Nucleus accumbens (tissue), 56 donors: ENCODE results near the gene IPPK.

Experiments
- DNase-seq, 56 donors: peaks; one replicate each; lab custom pipeline; 2025; lab: John Stamatoyannopoulos, UW

The IPPK gene

DNA sequence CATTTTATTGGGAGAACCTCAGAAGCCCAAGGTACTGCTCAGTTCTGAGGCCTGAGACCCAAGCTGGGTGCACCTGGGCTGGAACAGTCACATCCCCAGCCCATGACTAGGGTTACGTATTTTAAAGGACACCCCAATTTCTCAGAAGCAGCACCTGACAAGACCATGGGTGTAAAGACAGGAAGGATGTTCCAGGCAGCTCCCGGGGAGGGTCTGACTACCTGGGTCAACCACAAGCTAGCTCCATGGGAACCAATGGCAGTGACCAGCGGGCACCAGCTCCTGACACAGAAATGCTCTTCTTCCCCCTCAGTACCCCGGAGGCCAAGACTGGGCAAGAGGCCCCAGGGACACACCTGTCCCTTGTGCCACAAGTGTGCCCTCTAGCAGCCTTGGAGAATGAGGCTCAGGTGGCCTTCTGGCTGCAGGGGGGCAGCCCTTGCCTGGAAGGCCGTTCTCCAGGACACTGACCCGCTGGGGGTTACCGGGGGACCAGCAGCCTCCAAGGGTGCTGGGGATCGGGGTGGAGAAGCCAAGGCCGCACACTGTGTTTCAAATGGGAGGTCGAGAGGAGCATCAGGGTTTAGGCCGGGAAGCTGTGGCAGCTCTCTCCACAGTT lies 52.6 kb downstream of the IPPK start:
- no peak for DNase-seq

DNA sequence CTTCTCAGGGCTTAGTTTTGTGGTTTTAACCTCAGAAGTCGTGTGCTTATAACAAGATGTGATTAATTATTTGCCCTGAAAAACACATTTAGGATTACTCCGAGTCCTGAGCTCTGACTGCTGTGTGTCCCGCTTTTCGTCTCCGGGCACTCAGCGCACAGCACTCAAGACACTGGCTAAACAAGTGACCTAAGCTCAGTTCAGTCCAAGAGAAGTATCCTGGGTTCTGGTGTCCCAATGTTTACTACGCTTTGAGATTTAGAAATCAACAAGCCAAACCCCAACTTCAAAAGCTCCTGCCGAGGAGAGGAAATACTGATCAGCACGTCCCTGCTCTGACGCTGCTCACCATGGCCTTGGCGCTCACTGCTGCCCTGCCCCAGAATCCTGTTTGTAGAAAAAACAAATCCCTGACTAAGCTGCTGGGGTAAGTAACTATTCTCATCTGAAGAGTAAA lies 53.2 kb downstream of the IPPK start:
- no peak for DNase-seq

DNA sequence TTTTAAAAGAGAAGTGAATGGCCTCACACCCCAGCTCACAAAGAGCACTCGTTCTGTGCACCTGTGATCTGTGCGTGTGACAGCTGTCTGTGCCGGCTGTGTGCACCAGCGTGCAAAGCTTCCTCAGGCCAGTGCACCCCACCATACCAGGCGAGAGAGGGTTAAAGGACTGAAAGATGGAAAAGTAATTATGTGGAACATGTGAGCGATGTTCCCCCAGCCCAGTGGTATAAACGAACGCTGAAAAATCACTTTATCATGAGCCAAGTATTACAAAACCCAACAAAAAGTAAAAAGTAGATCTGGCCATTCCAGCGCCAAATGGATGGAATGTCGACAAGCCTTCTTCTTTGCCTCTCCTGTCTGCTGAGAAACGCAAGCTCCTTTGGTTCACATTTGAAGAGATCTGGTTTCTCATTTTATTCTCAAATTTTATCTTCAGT lies 53.7 kb downstream of the IPPK start:
- DNase-seq: no peak

DNA sequence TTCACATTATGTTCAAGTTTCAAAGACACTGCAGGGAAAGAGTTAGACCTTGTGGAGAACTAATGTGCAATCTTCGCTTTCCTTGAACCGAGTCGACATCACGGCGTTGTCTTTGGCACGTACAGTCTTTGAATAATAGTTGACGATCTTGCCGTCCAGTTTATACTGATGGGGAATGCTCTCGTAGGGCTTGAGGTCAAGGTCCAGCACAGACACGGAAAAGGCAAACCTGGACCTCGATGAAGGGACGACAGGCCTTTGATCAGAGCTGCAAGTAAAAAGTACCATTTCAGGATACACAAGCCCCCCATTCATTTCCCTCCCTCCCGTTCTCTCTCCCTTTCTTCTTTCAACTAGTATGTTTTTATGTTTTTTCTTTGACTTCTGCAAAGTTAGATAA lies 54.1 kb downstream of the IPPK start:
- no peak for DNase-seq

DNA sequence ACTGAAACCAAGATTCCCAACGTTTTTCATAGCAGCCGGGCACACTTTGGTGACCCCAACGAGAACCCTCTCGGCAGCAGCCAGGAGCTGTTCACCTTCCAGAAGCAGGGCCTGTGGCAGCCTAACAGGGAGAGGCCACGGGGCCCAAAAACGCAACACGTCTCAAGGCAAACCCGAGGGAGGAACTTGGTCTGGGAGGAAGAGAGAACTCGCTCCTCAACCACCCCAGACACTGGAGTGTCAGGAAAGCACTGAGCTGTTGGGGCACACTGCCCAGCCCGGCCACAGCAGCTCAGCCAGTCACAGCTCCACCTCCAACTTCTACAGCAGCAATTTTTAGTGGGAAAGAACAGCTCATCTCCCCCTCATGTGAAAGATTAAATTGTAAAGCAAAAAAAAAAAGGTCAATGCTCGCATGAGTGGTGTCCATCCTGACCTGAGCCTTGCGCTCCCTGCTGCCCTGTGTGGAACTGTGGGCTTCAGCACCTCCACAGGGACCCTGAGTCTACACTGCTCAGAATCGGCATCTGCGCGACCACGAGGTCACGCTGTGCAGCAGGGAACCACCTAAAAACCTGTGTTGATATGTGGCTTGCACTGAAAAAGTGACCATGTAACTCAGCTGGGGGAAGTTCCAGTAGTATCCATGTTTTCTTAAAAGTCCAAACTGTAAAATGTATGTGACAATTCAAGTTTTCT lies 55.0 kb downstream of the IPPK start:
- DNase-seq: peak in 3 of 56 donors; percentile 6 to 38 (median 14)

DNA sequence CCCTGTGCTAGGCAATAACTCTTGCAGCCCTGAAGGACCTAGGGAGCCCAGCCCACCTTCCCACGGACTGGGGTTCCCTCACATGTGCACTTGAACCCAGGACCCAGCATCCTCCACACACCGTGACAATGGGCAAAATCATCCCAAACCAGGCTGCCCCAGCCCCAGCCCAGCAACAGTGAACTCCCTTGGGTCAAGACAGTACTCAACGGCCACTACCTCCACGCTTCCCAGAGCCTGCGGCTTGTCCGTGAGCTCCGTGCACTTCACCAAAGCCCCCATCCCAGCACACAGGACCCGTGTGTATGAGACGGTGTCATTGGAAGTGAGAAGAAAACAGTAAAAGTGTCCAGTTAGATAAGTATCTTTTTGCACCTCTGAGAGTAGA lies 55.8 kb downstream of the IPPK start:
- DNase-seq: no peak

DNA sequence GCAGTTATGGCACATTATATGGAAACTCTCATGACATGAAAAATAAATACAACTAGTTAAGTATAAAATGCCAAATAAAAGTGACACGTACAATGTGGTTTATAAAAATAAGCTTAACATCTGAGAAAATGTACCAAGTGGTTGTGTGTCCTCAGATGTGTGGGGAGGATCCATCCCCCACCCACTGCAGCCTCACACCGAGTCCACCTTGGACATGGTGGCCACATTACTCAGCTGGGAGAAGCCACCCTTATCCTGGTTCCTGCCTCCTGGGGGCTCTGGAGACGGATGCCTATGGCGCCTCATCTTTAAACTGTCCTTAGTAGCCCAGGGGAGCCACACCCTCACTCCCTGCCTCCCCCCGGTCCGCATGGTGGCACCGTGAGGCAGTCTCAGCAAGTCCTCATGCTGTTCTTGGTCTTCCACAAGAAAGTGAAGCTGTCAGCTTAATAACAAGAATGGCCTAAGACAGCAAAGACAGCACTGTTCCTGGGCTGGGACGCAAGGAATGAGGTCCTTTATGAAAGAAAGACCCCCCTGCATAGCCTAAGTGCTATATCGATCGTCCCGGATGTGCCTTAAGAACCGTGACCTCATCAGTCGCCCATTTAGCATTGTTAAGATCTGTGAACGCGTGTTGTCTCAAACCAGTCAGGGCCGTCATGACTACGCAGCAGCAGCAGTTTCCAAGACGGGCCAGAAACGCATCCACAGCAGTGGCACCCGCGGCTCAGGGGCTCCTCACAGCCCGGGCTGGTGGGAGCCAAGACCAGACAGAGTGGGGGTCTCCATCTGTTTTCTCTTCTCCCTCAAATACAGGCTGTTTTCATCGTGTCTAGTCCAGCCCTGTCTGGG lies 56.4 kb downstream of the IPPK start:
- no peak for DNase-seq

DNA sequence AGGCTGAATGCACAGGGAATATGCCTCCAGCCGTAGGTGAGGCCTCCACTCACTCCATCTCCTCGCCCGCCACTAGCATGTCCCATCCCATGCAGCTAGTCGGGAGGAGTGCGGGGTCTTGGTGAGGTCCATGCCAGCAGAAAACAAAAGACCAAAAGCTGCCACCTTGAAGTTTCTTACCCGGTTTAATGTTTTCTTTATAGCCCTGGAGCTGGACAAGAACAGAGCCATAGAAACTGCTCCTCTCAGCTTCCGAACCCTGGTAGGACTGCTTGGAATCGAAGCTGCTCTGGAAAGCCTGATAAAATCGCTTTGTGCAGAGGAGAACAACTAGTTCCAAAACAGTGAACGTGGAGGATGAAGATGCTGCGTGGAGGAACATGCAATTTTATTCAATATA lies 57.1 kb downstream of the IPPK start:
- DNase-seq: no peak

DNA sequence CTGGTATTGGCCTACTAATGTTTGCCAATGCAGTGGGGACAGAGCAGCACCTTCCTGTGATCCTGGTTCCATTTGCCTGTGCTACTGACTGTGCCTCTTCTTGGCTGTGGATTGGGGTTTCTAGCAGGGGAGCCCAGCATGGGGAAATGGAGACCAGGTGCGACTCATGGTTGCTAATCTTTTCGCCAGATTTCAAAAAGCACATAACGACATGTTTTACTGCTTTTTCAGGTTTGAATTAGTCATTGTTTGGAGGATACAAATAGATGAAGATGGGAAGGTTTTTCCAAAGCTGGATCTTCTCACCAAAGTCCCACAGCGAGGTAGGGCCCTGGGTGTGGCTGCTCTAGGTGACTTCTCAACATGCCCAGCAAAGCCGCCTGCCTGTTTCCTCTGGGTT lies 57.6 kb downstream of the IPPK start:
- DNase-seq: no peak

DNA sequence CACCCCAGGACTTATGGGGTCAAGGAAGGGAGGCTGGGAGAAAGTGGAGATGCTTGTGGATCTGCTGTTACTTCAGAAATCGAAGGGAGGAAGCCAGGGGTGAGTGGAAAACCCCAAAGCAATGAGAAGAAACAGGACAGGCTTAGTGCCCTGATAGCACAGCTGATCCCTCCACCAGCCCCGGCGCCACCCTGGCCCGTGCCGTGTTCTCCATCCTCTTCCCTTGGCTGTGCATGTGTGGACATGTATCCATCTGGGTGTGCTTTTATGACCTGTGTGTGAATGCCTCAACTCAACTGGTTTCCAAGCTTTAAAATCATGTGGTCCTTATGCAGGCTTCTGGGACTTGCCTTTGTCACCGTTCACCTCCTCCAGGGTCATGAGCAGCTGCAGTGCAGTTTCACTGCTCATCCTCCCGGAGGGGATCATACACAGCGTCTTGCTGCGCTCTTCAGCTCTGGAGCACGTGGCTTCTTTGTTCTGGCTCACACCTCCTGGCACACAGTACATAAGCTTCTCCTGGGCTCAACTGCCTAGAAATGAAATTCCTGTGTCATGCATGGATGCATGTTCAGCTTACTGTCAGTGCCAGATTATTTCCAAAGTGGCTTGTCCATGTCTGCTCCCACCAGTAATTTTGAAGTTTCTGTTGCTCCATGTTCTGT lies 58.2 kb downstream of the IPPK start:
- DNase-seq: no peak

DNA sequence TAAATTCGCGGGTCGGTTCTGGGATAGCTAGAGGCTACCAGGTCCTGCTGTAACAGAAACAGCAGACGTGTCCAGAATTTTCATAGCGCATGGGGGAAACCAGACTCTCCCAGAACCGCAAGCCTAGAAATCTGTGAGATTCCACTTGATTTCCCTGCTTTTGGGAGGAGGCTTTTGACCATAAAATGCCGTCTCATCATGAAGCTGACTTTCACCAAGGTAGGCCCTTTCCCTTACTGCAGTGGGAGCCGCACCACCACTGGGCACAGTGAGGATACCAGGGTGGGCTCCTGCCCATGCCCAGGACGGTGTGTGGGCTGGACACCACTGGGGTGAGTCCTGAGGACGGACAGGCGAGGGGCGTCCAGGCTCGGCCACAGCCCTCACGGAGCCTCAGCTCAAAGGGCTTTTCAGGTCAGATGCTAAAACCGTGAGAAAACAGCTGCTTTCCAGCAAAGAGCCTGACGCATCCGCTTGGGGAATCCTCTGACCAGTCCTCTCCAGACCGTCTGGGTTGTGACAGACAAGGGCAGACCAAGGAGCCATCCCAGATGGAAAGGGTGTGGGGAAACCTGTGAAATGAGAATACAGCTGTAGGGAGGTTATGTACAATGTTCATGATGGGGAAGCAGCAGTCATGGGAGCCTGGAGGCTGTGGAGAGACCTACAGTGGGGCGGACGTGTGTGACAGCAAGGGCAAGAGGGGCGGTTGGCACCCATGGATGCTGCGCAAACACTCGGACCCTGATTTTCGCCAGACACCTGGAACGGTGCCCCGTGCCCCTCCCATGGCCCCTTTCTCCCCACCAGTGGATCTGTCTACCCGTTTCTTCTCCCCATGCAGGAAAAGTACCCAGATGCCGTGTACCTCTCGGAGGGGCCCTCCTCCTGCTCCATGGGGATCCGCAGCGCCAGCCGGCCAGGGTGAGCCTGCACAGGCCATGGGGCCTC lies 59.2 kb downstream of the IPPK start:
- DNase-seq: no peak

DNA sequence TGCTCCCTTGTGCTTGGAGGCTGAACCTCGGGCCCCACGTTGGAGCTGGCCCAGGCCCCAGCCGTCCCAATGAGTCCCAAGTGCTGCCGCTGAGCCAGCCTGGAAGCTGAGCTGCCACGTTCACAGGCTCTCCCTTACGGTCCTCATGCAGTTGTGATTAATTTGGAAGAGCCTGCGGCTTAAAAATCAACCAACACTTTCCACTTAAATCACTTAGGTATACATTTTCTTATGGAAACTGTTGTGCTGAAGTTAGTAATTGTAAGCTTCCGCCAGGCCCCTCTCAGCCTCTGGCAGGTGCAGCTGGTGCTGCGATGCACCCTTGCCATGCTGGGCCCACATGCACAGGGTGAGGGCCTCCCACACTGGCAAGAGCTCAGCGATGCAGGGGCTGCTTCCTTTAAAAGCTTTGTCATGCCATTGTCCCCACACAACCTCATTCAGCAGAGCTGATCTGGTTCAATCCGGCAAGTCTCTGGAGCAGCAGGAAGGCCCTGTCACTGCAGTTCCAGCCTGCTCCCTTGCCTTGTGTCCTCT lies 61.0 kb downstream of the IPPK start:
- peak in 37 of 56 donors; percentile 11 to 77 (median 42) for DNase-seq

DNA sequence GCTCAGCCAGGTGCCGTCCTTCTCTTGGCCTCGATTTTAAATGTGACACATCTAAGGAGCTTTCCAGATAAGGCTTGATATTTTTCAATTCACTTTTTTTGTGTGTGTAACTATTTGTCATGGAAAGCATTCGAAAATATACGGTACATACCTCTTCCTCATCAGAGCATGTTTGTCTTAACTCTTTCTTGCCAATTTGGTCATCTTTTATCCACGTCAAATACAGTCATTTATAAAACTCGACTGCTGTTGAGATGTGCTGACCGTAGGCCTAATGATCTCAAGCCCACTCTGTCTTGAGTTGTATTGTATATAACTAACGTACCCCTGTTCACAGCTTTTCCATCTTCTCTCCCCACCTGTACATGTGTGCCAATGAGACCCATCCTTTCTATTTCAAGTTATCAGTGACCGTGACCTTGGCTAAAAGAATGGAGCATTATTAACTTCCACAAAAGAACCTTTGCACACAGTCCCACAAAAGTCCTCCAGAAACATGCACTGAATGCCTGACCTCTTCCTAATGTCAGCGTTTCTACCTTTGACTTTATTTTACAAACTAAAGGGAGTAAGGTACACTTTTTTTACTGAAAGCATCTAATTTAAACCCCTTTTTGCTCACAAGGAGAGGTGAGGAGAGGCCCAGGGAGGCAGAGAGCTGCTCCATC lies 61.6 kb downstream of the IPPK start:
- DNase-seq: no peak

DNA sequence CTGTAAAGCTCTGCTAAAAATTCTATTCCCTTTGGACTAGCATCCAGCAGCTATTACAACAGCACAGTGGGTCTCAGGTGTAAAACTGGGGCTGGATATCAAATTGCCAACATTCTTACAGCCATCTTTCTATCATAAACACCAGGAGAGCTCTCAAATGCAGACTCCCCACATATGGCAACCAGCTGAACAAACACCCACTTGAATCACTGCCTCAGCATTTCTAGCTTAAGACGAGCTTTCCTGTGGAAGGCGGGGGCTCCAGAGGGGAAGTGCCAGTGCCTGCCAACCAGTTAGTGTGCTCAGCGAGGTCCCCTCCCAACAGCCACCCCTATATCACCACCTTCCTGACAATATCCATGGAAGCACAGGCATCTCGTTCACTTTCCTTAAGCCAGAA lies 62.2 kb downstream of the IPPK start:
- DNase-seq: peak in 9 of 56 donors; percentile 5 to 35 (median 14)

DNA sequence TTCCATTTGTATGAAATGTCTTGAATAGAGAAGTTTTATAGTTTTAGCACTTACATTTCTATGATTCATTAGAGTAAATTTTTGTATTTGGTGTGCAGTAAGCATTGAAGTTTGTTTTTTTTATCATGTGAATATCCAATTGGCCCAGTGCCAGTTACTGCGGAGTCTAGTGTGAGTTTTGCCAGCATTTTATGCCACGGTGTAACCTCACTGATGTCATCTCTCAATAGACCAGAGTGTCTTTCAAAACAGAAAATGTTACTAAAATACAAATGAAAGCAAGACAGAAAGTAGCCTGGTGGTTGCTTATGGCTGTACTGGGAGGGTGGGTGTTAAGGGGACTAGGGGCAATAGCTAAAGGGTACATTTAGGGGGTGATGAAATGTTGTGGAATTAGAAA lies 62.8 kb downstream of the IPPK start:
- DNase-seq: no peak

DNA sequence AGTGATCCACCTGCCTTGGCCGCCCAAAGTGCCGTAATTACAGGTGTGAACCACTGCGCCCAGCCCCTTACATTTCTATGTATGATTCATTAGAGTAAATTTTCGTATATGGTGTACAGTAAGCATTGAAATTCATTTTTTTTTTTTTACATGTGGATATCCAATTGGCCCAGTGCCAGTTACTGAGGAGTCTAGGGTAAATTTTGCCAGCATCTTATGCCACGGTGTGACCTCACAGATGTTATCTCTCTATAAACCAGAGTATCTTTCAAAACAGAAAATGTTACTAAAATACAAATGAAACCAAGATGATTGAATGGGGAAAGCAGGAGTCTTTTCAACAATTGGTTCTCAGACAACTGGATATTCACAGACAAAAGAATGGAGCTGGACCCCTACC lies 64.7 kb downstream of the IPPK start:
- no peak for DNase-seq

DNA sequence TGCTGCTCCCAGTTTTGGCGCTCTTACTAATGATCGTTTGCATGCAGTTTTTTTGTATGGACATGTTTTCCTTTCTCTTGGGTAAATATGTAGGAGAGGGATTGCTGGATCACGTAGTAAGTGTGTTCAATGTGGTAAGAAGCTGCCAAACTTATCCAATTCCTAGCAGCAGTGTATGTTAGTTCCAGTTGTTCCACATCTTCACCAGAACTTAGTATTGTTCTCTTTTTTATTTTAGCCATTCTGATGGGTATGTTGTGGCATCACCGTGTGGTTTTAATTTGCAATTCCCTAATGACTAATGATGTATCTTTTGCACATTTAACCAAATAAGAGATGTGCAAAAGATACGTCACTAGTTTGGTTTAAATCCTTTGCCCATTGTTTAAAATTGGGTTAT lies 65.9 kb downstream of the IPPK start:
- no peak for DNase-seq

DNA sequence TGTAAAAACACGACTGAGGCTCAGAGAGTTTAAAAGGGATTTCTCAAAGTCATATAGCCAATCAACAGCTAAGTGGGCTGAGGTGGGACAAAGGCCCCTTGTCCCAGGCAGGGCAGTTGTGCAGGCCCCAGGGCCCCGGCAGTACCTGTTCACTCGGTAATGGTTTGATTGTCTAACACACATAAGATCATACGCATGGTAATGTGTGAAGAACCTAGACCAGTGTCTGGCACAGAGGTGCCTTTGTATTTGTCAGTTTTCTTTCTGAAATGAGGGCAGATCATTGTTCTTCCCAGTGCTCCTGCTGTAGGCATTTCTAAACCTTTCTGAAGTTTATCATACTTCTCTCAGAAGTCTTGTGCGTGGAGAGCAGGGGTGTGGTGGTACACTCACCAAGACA lies 66.8 kb downstream of the IPPK start:
- no peak for DNase-seq

DNA sequence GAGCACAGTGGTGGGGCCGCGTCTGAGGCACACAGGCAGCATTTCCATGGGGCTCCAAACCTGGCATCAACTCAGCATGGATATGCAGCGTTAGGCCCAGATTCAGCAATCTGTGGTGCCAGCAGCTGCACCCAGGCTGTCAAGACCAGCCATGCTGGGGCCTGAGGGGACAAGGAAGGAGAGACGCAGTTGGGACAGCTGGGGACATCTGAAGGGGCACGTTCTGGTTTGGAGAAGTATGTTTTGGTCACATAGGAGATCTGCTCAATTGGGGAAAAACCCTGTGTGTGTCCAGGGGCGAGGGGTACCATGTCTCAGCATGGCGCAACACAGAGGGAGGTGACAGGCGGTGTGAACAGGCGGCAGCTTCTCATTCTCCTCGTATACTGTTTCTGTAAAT lies 67.5 kb downstream of the IPPK start:
- DNase-seq: no peak
